Thoracic aorta (tissue), 2 donors: ENCODE data around the gene POU1F1. TPM values are rescaled to one million over a fixed set of nuclear protein-coding genes. Genes with fewer than 3 reads are reported as not detected.
"Not testable (repeated sequence)": the region's sequence is repeated elsewhere in the genome, so short reads cannot be mapped to it uniquely, and the experiment has no call there.

Experiments
- ATAC-seq: fragments of 150-250 bp; one replicate; pipeline ENCODE4 v1.8.0; 2017; ENCODE audit warnings: low read depth; ENCODE audit not compliant: insufficient number of reproducible peaks, low FRiP score
- DNase-seq: peaks from one replicate; pipeline ENCODE4 v3.0.0-alpha.2; 2020; ENCODE audit warnings: low spot score
- H3K27ac ChIP-seq, 2 donors: fragments of 200-600 bp; sonication (generic); 1 replicate in 1 of 2; 2 replicates in 1 of 2; pipeline ENCODE4 v1.5.1; 2016; ENCODE audit warnings: mild to moderate bottlenecking in 2 of 2, moderate library complexity in 2 of 2
- H3K27me3 ChIP-seq: fragments of 200-600 bp; sonication (generic); replicated peaks from 2 replicates; pipeline ENCODE4 v1.6.0; 2016; ENCODE audit warnings: mild to moderate bottlenecking; ENCODE audit not compliant: insufficient read depth
- H3K36me3 ChIP-seq: fragments of 200-600 bp; sonication (generic); one replicate; pipeline ENCODE4 v1.5.1; 2016
- H3K4me1 ChIP-seq, 2 donors: fragments of 200-600 bp; sonication (generic); 1 replicate in 1 of 2; 2 replicates in 1 of 2; pipeline versions ENCODE4 v1.5.1 to v1.6.0; 2016; ENCODE audit warnings: low read depth in 2 of 2, mild to moderate bottlenecking in 1 of 2; ENCODE audit not compliant: control insufficient read depth in 1 of 2
- H3K4me3 ChIP-seq: fragments of 200-600 bp; sonication (generic); 2 replicates; pipeline ENCODE4 v1.5.1; 2016; ENCODE audit warnings: mild to moderate bottlenecking
- H3K9me3 ChIP-seq: fragments of 200-600 bp; sonication (generic); 2 replicates; pipeline ENCODE4 v1.5.1; 2016
- total RNA-seq, 2 donors: library from RNA; depleted of rRNA; stranded (reverse); fragments of >200 nt; gene quantifications; one replicate each; pipeline versions ENCODE4 v1.1.0 to v1.2.3, GENCODE V29; 2016
- TF ChIP-seq, protein P1 (sequence below): fragments of 200-600 bp; sonication (generic); IDR thresholded peaks from one replicate; pipeline ENCODE4 v1.5.1; 2019; ENCODE audit warnings: antibody characterized with exemption

POU1F1 gene
- total RNA-seq, 2 donors from 2014 or later, result not detected

DNA sequence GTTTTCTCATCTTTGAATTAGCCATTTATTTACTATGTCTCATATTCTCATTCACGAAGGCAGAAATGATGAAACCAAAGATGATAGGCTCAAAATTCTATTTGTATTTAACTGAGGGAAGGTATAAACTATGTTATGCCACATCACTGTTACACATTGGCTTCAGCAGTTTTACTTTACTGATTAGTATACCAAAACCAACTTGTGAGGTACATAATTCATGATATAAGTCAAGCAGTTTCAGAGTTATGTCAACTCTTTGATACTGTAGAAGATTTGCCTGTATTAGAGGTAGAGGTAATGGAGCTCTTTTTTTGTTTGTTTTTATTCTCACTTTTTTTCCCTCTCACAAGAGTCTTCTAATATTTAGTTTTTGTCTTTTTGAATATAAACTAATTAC is 26.4 kb downstream of the POU1F1 start:
- Histone ChIP-seq H3K9me3 (no peaks in the 10 kb centered on the region), H3K27me3 (no peaks in the 10 kb centered on the region), H3K4me3 (no peak overlapping the region), H3K4me1 (peaks cover 0 to 5% of the 10 kb centered on the region in 2 donors), H3K36me3 (peaks cover 6% of the 10 kb centered on the region), H3K27ac (no peak overlapping the region)
- ATAC-seq (no peak), DNase-seq (no peak)
- TF ChIP-seq, protein P1, sequence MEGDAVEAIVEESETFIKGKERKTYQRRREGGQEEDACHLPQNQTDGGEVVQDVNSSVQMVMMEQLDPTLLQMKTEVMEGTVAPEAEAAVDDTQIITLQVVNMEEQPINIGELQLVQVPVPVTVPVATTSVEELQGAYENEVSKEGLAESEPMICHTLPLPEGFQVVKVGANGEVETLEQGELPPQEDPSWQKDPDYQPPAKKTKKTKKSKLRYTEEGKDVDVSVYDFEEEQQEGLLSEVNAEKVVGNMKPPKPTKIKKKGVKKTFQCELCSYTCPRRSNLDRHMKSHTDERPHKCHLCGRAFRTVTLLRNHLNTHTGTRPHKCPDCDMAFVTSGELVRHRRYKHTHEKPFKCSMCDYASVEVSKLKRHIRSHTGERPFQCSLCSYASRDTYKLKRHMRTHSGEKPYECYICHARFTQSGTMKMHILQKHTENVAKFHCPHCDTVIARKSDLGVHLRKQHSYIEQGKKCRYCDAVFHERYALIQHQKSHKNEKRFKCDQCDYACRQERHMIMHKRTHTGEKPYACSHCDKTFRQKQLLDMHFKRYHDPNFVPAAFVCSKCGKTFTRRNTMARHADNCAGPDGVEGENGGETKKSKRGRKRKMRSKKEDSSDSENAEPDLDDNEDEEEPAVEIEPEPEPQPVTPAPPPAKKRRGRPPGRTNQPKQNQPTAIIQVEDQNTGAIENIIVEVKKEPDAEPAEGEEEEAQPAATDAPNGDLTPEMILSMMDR, result no peak

DNA sequence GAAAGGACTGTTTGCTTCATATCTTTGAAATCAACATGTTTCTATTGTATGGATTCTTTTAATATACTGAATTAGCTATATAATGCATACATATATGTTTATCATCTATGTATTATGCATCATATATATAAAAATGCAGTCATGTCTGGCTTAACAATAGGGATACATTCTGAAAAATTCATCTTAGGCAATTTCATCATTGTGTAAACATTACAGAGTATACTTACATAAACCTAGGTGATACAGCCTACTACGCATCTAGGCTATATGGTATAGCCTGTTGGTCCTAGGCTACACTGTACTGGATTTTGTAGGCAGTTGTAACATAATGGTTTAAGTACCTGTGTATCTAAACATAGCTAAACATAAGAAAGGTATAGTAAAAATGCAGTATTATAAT is 27.6 kb downstream of the POU1F1 start:
- Histone ChIP-seq H3K27ac (no peak overlapping the region), H3K27me3 (no peaks in the 10 kb centered on the region), H3K9me3 (no peaks in the 10 kb centered on the region), H3K4me3 (no peak overlapping the region), H3K36me3 (peaks cover 4% of the 10 kb centered on the region), H3K4me1 (peaks cover 0 to 5% of the 10 kb centered on the region in 2 donors)
- no peak for ATAC-seq
- no peak for DNase-seq
- TF ChIP-seq, protein P1, result no peak

DNA sequence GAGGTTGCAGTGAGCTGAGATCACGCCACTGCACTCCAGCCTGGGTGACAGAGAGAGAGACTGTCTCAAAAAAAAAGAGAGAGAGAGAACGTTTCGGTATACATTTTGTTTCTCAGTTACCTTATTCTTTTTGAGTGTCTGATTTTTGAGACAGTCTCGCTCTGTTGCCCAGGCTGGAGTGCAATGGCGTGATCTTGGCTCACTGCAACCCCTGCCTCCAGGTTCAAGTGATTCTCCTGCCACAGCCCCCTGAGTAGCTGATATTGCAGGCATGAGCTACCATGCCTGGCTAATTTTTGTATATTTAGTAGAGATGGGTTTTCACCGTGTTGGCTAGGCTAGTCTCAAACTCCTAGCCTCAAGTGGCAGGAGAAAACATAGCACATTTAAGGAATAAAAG is 28.2 kb downstream of the POU1F1 start:
- not testable (repeated sequence) for H3K27ac ChIP-seq, H3K27me3 ChIP-seq, ATAC-seq

DNA sequence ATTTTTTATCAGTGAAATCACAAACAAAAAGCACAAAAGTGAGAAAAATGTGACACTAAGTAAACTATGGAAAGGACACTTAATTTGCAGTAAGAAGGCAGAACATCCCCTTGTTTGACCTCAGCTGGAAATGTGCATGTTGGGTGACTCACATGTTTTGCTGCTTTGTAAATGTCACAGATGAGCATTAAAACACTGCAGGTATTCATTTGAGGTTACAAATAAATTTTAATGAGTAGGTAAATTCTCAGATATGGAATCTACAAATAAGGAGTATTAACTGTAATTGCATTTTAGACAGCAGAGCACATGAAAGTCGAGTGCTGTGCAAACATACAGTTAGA is 29.0 kb downstream of the POU1F1 start:
- H3K27ac ChIP-seq, result no peak overlapping the region
- peaks cover 0 to 5% of the 10 kb centered on the region in 2 donors for H3K4me1 ChIP-seq
- no peak for DNase-seq
- no peak overlapping the region for H3K4me3 ChIP-seq
- peaks cover 4% of the 10 kb centered on the region for H3K36me3 ChIP-seq
- no peak for ATAC-seq
- H3K9me3 ChIP-seq, result no peaks in the 10 kb centered on the region
- H3K27me3 ChIP-seq, result no peaks in the 10 kb centered on the region
- TF ChIP-seq, protein P1, result no peak

More for the DNA sequence above, 28.2 kb downstream of the POU1F1 start:
- H3K4me3 ChIP-seq, DNase-seq, H3K36me3 ChIP-seq, H3K9me3 ChIP-seq, H3K4me1 ChIP-seq: not testable (repeated sequence)

DNA sequence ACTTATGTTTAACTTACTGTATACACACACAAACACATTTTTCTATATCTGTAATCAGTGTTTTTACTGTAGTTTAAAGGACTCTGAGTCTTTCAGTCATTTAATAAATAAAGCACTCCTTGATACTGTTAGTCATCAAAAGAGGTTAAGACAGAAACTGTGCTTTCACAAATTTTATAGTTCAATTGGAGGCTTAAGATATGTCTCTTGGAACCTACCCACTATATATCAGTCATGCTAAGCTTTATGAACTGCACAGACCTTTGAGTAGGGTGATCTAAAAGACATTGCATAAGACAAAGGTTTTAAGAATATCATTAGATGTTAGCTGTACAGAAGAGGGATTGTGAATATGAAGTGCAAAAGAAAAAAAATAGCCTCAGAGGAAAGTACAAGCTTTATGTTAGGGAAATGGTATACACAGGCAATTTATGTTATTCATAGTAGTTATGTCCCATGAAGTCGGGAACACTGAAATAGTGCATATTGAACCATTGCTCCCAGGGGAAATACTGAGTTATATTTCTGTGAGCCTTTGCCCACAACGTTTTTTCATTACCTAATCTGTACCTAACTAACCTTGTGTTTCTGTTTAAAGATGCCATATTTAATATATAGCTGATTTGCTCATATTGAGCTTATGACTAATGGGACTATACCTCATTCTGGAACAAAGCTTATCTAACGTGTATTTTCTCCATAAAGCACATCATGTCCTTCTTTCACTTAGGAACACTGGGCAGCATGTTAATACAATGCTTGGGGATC is 29.5 kb downstream of the POU1F1 start:
- Histone ChIP-seq H3K36me3 (peaks cover 4% of the 10 kb centered on the region), H3K4me3 (no peak overlapping the region), H3K27ac (no peak overlapping the region), H3K9me3 (no peaks in the 10 kb centered on the region), H3K4me1 (peaks cover 0 to 5% of the 10 kb centered on the region in 2 donors), H3K27me3 (no peaks in the 10 kb centered on the region)
- DNase-seq (no peak), ATAC-seq (no peak)
- TF ChIP-seq, protein P1, result no peak

DNA sequence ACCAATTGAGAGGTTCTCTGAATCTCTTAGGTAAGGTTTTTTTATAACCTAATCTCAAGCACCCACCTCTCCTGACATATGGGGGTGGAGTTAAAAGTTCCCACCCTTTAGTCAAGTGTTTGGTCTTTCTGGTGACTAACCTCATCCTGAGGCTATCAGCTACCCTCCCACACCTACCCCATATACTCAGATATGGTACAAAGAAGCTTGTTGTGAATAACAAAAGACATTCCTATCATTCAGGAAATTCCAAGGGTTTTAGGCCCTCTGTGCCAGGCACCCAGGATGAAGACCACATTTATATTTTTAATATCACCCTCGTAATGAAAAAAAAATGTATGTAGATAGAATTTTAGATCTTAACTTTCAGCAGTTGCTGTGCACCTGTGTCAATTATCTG is 40.3 kb downstream of the POU1F1 start:
- no peak for DNase-seq
- Histone ChIP-seq H3K36me3 (no peaks in the 10 kb centered on the region), H3K4me1 (peaks cover 10 to 17% of the 10 kb centered on the region in 2 donors), H3K27ac (no peak overlapping the region), H3K9me3 (no peaks in the 10 kb centered on the region), H3K4me3 (no peak overlapping the region), H3K27me3 (no peaks in the 10 kb centered on the region)
- no peak for ATAC-seq
- TF ChIP-seq, protein P1, result no peak
